Neural progenitor cell (in vitro differentiated cells): ENCODE results near the gene TEPSIN.

ENCODE experiments used
- CTCF ChIP-seq: fragments of 200-600 bp; sonication (generic); IDR thresholded peaks from 2 replicates; pipeline ENCODE4 v1.5.1; 2017; ENCODE audit warnings: antibody characterized with exemption, mild to moderate bottlenecking
- EZH2phosphoT487 ChIP-seq: fragments of 200-600 bp; sonication (generic); IDR thresholded peaks from 2 replicates; pipeline ENCODE4 v1.6.1; 2017; ENCODE audit warnings: antibody characterized with exemption

GRCh38 chr17:81222620-81222905 is 16.3 kb downstream of the TEPSIN start:
- TF ChIP-seq EZH2phosphoT487, result no peak
- TF ChIP-seq CTCF, result no peak
